ENCODE data around the gene COPS6. TPM values are rescaled to one million over a fixed set of nuclear protein-coding genes. Genes with fewer than 3 reads are reported as not detected.

The COPS6 gene
- total and polyA plus RNA-seq, 4 donors: 28.7 to 63.2 (median 46.8) TPM

DNA sequence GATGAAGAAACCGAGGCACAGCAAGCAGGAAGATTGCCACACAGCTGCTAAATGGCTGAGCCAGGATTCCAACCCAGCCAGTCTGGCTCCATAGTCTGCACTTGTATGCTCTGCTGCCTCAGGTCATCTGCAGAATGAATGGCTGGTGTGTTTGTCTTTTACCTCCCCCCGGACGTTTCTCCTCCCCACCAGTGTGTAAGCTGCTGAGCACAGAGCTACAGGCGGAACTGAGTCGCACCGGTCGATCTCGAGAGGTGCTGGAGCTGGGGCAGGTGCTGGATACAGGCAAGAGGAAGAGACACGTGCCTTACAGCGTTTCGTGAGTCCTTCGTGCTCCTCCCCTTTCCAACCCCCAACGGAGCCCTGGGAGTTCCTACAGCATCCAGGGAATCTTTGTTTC lies 33.3 kb downstream of the COPS6 start:
- Histone ChIP-seq H3K9me3 (ENCODE audit: control insufficient read depth in 4 of 4, low read length in 3 of 4) (no peaks in the 10 kb centered on the region), H3K9ac (ENCODE audit: low read depth in 1 of 2, low read length in 2 of 2) (no peak overlapping the region), H3K27ac (ENCODE audit: low read depth in 1 of 2, low read length in 2 of 2) (no peak overlapping the region), H3K4me3 (ENCODE audit: low read depth in 1 of 3, low read length in 3 of 3) (no peak overlapping the region), H3K4me1 (ENCODE audit: control insufficient read depth in 4 of 4, insufficient read depth in 4 of 4, low read length in 3 of 4) (peaks cover 6 to 37% (median 25%) of the 10 kb centered on the region in 4 donors), H3K27me3 (ENCODE audit: control insufficient read depth in 4 of 4, insufficient read depth in 4 of 4, low read length in 3 of 4) (no peaks in the 10 kb centered on the region), H3K36me3 (ENCODE audit: control insufficient read depth in 4 of 4, insufficient read depth in 3 of 4, low read depth in 1 of 4, low read length in 3 of 4) (no peaks in the 10 kb centered on the region)
- no peak for DNase-seq (ENCODE audit: low spot score)
- TF ChIP-seq, protein P1, sequence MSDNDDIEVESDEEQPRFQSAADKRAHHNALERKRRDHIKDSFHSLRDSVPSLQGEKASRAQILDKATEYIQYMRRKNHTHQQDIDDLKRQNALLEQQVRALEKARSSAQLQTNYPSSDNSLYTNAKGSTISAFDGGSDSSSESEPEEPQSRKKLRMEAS (IDR thresholded peaks at IDR 0.05): no peak
- TF ChIP-seq GABPA (IDR thresholded peaks at IDR 0.05 in 1 of 2, conservative IDR thresholded peaks at IDR 0.05 in 1 of 2) (no peak), TAF1 (conservative IDR thresholded peaks at IDR 0.05) (no peak), SP1 (IDR thresholded peaks at IDR 0.05) (no peak), HNF4G (IDR thresholded peaks at IDR 0.05) (no peak), EGR1 (IDR thresholded peaks at IDR 0.05; ENCODE audit: low read depth in 2 of 2) (no peak)
- TF ChIP-seq, protein P2, sequence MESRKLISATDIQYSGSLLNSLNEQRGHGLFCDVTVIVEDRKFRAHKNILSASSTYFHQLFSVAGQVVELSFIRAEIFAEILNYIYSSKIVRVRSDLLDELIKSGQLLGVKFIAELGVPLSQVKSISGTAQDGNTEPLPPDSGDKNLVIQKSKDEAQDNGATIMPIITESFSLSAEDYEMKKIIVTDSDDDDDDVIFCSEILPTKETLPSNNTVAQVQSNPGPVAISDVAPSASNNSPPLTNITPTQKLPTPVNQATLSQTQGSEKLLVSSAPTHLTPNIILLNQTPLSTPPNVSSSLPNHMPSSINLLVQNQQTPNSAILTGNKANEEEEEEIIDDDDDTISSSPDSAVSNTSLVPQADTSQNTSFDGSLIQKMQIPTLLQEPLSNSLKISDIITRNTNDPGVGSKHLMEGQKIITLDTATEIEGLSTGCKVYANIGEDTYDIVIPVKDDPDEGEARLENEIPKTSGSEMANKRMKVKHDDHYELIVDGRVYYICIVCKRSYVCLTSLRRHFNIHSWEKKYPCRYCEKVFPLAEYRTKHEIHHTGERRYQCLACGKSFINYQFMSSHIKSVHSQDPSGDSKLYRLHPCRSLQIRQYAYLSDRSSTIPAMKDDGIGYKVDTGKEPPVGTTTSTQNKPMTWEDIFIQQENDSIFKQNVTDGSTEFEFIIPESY (IDR thresholded peaks at IDR 0.05): no peak
- TF ChIP-seq, protein P3, sequence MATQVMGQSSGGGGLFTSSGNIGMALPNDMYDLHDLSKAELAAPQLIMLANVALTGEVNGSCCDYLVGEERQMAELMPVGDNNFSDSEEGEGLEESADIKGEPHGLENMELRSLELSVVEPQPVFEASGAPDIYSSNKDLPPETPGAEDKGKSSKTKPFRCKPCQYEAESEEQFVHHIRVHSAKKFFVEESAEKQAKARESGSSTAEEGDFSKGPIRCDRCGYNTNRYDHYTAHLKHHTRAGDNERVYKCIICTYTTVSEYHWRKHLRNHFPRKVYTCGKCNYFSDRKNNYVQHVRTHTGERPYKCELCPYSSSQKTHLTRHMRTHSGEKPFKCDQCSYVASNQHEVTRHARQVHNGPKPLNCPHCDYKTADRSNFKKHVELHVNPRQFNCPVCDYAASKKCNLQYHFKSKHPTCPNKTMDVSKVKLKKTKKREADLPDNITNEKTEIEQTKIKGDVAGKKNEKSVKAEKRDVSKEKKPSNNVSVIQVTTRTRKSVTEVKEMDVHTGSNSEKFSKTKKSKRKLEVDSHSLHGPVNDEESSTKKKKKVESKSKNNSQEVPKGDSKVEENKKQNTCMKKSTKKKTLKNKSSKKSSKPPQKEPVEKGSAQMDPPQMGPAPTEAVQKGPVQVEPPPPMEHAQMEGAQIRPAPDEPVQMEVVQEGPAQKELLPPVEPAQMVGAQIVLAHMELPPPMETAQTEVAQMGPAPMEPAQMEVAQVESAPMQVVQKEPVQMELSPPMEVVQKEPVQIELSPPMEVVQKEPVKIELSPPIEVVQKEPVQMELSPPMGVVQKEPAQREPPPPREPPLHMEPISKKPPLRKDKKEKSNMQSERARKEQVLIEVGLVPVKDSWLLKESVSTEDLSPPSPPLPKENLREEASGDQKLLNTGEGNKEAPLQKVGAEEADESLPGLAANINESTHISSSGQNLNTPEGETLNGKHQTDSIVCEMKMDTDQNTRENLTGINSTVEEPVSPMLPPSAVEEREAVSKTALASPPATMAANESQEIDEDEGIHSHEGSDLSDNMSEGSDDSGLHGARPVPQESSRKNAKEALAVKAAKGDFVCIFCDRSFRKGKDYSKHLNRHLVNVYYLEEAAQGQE (IDR thresholded peaks at IDR 0.05): no peak
- TF ChIP-seq, protein P4, sequence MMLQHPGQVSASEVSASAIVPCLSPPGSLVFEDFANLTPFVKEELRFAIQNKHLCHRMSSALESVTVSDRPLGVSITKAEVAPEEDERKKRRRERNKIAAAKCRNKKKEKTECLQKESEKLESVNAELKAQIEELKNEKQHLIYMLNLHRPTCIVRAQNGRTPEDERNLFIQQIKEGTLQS (IDR thresholded peaks at IDR 0.05): no peak
- WGBS: 57% methylated on average over 13 of the region's 13 CpGs

DNA sequence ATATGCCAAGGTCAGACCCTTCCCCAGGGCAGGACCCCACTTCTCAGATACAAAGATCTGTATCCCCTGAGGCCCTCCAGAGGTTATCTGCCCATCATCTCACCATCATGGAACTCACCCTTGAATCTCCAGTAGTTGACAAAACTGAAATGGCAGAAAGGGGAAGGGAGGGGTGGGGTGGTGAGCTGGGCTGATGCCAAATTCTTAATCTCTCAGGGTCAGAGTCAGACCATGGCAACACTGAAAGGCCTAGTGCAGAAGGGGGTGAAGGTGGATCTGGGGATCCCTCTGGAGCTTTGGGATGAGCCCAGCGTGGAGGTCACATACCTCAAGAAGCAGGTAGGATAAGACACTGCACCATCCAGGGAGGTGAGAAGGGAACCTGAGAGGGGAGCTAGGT lies 33.8 kb downstream of the COPS6 start:
- 100% methylated on average over 1 of the region's 1 CpG for WGBS
- peak; percentile 76 for DNase-seq (ENCODE audit: low spot score)
- Histone ChIP-seq H3K27me3 (ENCODE audit: control insufficient read depth in 4 of 4, insufficient read depth in 4 of 4, low read length in 3 of 4) (no peaks in the 10 kb centered on the region), H3K9ac (ENCODE audit: low read depth in 1 of 2, low read length in 2 of 2) (no peak overlapping the region), H3K36me3 (ENCODE audit: control insufficient read depth in 4 of 4, insufficient read depth in 3 of 4, low read depth in 1 of 4, low read length in 3 of 4) (no peaks in the 10 kb centered on the region), H3K9me3 (ENCODE audit: control insufficient read depth in 4 of 4, low read length in 3 of 4) (no peaks in the 10 kb centered on the region), H3K27ac (ENCODE audit: low read depth in 1 of 2, low read length in 2 of 2) (no peak overlapping the region), H3K4me1 (ENCODE audit: control insufficient read depth in 4 of 4, insufficient read depth in 4 of 4, low read length in 3 of 4) (peaks cover 6 to 39% (median 27%) of the 10 kb centered on the region in 4 donors), H3K4me3 (ENCODE audit: low read depth in 1 of 3, low read length in 3 of 3) (no peak overlapping the region)
- TF ChIP-seq HNF4G (IDR thresholded peaks at IDR 0.05) (no peak), FOXA1 (IDR thresholded peaks at IDR 0.05) (no peak), FOXA2 (IDR thresholded peaks at IDR 0.05) (no peak), TAF1 (conservative IDR thresholded peaks at IDR 0.05) (no peak), GABPA (IDR thresholded peaks at IDR 0.05 in 1 of 2, conservative IDR thresholded peaks at IDR 0.05 in 1 of 2) (no peak), HNF4A (conservative IDR thresholded peaks at IDR 0.05) (no peak), JUND (IDR thresholded peaks at IDR 0.05) (no peak)
- TF ChIP-seq, protein P5, sequence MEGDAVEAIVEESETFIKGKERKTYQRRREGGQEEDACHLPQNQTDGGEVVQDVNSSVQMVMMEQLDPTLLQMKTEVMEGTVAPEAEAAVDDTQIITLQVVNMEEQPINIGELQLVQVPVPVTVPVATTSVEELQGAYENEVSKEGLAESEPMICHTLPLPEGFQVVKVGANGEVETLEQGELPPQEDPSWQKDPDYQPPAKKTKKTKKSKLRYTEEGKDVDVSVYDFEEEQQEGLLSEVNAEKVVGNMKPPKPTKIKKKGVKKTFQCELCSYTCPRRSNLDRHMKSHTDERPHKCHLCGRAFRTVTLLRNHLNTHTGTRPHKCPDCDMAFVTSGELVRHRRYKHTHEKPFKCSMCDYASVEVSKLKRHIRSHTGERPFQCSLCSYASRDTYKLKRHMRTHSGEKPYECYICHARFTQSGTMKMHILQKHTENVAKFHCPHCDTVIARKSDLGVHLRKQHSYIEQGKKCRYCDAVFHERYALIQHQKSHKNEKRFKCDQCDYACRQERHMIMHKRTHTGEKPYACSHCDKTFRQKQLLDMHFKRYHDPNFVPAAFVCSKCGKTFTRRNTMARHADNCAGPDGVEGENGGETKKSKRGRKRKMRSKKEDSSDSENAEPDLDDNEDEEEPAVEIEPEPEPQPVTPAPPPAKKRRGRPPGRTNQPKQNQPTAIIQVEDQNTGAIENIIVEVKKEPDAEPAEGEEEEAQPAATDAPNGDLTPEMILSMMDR (IDR thresholded peaks at IDR 0.05; ENCODE audit: low read depth, low read length, missing input control): no peak
- TF ChIP-seq, protein P2 (IDR thresholded peaks at IDR 0.05): no peak
